Muscle layer of duodenum (tissue), 2 donors: ENCODE data around the gene NAALAD2.
"Not testable (repeated sequence)": the region's sequence is repeated elsewhere in the genome, so short reads cannot be mapped to it uniquely, and the experiment has no call there.

Source experiments
- H3K27ac ChIP-seq: one replicate; pipeline ENCODE4 v1.7.0; 2013; ENCODE audit warnings: mild to moderate bottlenecking, low read length
- H3K27me3 ChIP-seq: one replicate; pipeline ENCODE4 v1.7.0; 2013; ENCODE audit warnings: low read depth, mild to moderate bottlenecking, control low read depth, low read length
- H3K36me3 ChIP-seq, 2 donors: one replicate each; pipeline ENCODE4 v1.7.0; 2013; ENCODE audit warnings: low read length in 2 of 2, control low read depth in 1 of 2, mild to moderate bottlenecking in 1 of 2; ENCODE audit not compliant: insufficient read depth in 2 of 2, control insufficient read depth in 1 of 2
- H3K4me1 ChIP-seq, 2 donors: one replicate each; pipeline ENCODE4 v1.7.0; 2013; ENCODE audit warnings: low read length in 2 of 2, mild to moderate bottlenecking in 2 of 2, control low read depth in 1 of 2, moderate library complexity in 1 of 2; ENCODE audit not compliant: insufficient read depth in 2 of 2, control insufficient read depth in 1 of 2
- H3K4me3 ChIP-seq, 2 donors: one replicate each; pipeline ENCODE4 v1.7.0; 2013; ENCODE audit warnings: low read length in 2 of 2, low read depth in 1 of 2, mild to moderate bottlenecking in 1 of 2
- H3K9me3 ChIP-seq, 2 donors: one replicate each; pipeline ENCODE4 v1.7.0; 2013; ENCODE audit warnings: low read length in 2 of 2, control low read depth in 1 of 2, mild to moderate bottlenecking in 1 of 2; ENCODE audit not compliant: control insufficient read depth in 1 of 2
- donor health status: healthy.

Gene NAALAD2

GRCh38 chr11:90221803-90222458, 87.5 kb downstream of the NAALAD2 start:
- peaks cover 11 to 21% of the 10 kb centered on the region in 2 donors for H3K4me1 ChIP-seq
- peaks cover 0 to 5% of the 10 kb centered on the region in 2 donors for H3K36me3 ChIP-seq
- H3K9me3 ChIP-seq, result no peaks in the 10 kb centered on the region
- no peaks in the 10 kb centered on the region for H3K27me3 ChIP-seq
- H3K4me3 ChIP-seq, result peak overlapping the region; percentile 95 to 99
- peak overlapping the region; percentile 65 for H3K27ac ChIP-seq

- no peaks in the 10 kb centered on the region for H3K9me3 ChIP-seq
- peaks cover 11 to 21% of the 10 kb centered on the region in 2 donors for H3K4me1 ChIP-seq
- H3K27me3 ChIP-seq, result no peaks in the 10 kb centered on the region
These were observed 88.2 kb downstream of the NAALAD2 start, which contains the start of gene CHORDC1 for GRCh38 chr11:90222459-90223247. Gene CHORDC1, minus strand, starts transcription at chr11:90223049. Its CDS starts 95 bp downstream, at chr11:90222954.

GRCh38 chr11:90223248-90223585, 88.8 kb downstream of the NAALAD2 start:
- peaks cover 0 to 5% of the 10 kb centered on the region in 2 donors for H3K36me3 ChIP-seq

More at GRCh38 chr11:90222459-90223247, 88.2 kb downstream of the NAALAD2 start, which contains the start of gene CHORDC1:
- H3K27ac ChIP-seq, result peak within 1 kb of the TSS; percentile 65
- peaks cover 0 to 5% of the 10 kb centered on the region in 2 donors for H3K36me3 ChIP-seq
- peak within 1 kb of the TSS; percentile 95 to 99 for H3K4me3 ChIP-seq

GRCh38 chr11:90228056-90228455, 93.6 kb downstream of the NAALAD2 start:
- Histone ChIP-seq H3K36me3 (no peaks in the 10 kb centered on the region), H3K9me3 (no peaks in the 10 kb centered on the region), H3K4me1 (peaks cover 0 to 4% of the 10 kb centered on the region in 2 donors), H3K4me3 (no peak overlapping the region), H3K27ac (no peak overlapping the region), H3K27me3 (no peaks in the 10 kb centered on the region)

More at GRCh38 chr11:90223248-90223585, 88.8 kb downstream of the NAALAD2 start:
- Histone ChIP-seq H3K4me1 (peaks cover 11 to 21% of the 10 kb centered on the region in 2 donors), H3K4me3 (peak overlapping the region; percentile 95 to 99), H3K9me3 (no peaks in the 10 kb centered on the region), H3K27ac (peak overlapping the region; percentile 65), H3K27me3 (no peaks in the 10 kb centered on the region)

- no peaks in the 10 kb centered on the region for H3K9me3 ChIP-seq
- no peaks in the 10 kb centered on the region for H3K27me3 ChIP-seq
- H3K27ac ChIP-seq, result no peak overlapping the region
- H3K4me1 ChIP-seq, result peaks cover 0 to under 1% of the 10 kb centered on the region in 2 donors
- H3K36me3 ChIP-seq, result no peaks in the 10 kb centered on the region
- H3K4me3 ChIP-seq, result no peak overlapping the region
These were observed 95.3 kb downstream of the NAALAD2 start for GRCh38 chr11:90229791-90230190.

GRCh38 chr11:90234977-90235376, 100.5 kb downstream of the NAALAD2 start:
- Histone ChIP-seq H3K4me3 (no peak overlapping the region), H3K9me3 (no peaks in the 10 kb centered on the region), H3K4me1 (peaks cover 0 to 3% of the 10 kb centered on the region in 2 donors), H3K27ac (no peak overlapping the region), H3K36me3 (no peaks in the 10 kb centered on the region), H3K27me3 (no peaks in the 10 kb centered on the region)

- Histone ChIP-seq H3K4me1 (peaks cover 0 to 3% of the 10 kb centered on the region in 2 donors), H3K27ac (no peak overlapping the region), H3K27me3 (no peaks in the 10 kb centered on the region), H3K4me3 (no peak overlapping the region), H3K9me3 (no peaks in the 10 kb centered on the region), H3K36me3 (no peaks in the 10 kb centered on the region)
These were observed 101.1 kb downstream of the NAALAD2 start for GRCh38 chr11:90235526-90235925.

- Histone ChIP-seq H3K36me3 (no peaks in the 10 kb centered on the region), H3K9me3 (no peaks in the 10 kb centered on the region), H3K4me1 (peaks cover 0 to 3% of the 10 kb centered on the region in 2 donors), H3K27ac (no peak overlapping the region), H3K4me3 (no peak overlapping the region), H3K27me3 (no peaks in the 10 kb centered on the region)
These were observed 102.5 kb downstream of the NAALAD2 start for GRCh38 chr11:90237004-90237403.

GRCh38 chr11:90239967-90240636, 105.6 kb downstream of the NAALAD2 start:
- not testable (repeated sequence) for H3K36me3 ChIP-seq, H3K27ac ChIP-seq, H3K4me1 ChIP-seq, H3K4me3 ChIP-seq, H3K9me3 ChIP-seq, H3K27me3 ChIP-seq

GRCh38 chr11:90241414-90241813, 107.0 kb downstream of the NAALAD2 start:
- no peaks in the 10 kb centered on the region for H3K9me3 ChIP-seq
- H3K4me3 ChIP-seq, result no peak overlapping the region
- no peaks in the 10 kb centered on the region for H3K36me3 ChIP-seq
- no peak overlapping the region for H3K27ac ChIP-seq
- H3K4me1 ChIP-seq, result no peaks in the 10 kb centered on the region
- H3K27me3 ChIP-seq, result no peaks in the 10 kb centered on the region
